GM12875 (cell line): ENCODE results near the gene RBM28.
A peak's percentile ranks its signal among the peaks of the same experiment; 100 is the strongest.

ENCODE experiments used
- H3K4me3 ChIP-seq: one replicate; pipeline ENCODE4 v1.5.1; 2011; ENCODE audit warnings: low read depth, low read length, control low read depth
- TF ChIP-seq, protein P1 (sequence below): IDR thresholded peaks from 2 replicates; pipeline ENCODE4 v1.5.1; 2011; ENCODE audit warnings: low read depth, mild to moderate bottlenecking, control low read depth, inconsistent platforms, low read length, moderate library complexity, borderline replicate concordance; ENCODE audit not compliant: insufficient read depth

RBM28 gene

DNA sequence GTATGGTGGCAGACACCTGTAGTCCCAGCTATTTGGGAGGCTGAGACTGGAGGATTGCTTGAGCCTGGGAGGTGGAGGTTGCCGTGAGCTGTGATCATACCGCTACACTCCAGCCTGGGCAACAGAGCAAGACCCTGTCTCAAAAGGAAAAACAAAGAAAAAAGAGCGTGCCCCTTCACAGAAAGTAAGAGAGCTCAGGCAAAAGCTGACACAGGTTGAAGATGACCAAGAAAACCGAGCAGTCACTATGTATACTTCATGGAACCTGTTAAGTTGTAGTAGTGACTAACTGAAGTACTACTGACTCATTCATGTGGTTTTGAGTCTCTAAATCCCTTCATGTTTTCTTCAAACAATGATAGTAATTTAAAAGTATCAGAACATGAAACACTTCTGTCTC lies 19.0 kb upstream of the RBM28 start:
- no peak overlapping the region for H3K4me3 ChIP-seq
- TF ChIP-seq, protein P1, sequence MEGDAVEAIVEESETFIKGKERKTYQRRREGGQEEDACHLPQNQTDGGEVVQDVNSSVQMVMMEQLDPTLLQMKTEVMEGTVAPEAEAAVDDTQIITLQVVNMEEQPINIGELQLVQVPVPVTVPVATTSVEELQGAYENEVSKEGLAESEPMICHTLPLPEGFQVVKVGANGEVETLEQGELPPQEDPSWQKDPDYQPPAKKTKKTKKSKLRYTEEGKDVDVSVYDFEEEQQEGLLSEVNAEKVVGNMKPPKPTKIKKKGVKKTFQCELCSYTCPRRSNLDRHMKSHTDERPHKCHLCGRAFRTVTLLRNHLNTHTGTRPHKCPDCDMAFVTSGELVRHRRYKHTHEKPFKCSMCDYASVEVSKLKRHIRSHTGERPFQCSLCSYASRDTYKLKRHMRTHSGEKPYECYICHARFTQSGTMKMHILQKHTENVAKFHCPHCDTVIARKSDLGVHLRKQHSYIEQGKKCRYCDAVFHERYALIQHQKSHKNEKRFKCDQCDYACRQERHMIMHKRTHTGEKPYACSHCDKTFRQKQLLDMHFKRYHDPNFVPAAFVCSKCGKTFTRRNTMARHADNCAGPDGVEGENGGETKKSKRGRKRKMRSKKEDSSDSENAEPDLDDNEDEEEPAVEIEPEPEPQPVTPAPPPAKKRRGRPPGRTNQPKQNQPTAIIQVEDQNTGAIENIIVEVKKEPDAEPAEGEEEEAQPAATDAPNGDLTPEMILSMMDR, result no peak

GRCh38 chr7:128361411-128362379 lies 18.0 kb upstream of the RBM28 start, which contains the start of gene PRRT4:
Gene PRRT4, minus strand, starts transcription at chr7:128361690.
- TF ChIP-seq, protein P1, result no peak
- peak within 1 kb of the TSS; percentile 11 for H3K4me3 ChIP-seq

- H3K4me3 ChIP-seq, result no peak overlapping the region
- TF ChIP-seq, protein P1, result no peak
Observed at GRCh38 chr7:128360359-128360678, 16.6 kb upstream of the RBM28 start.

- no peak overlapping the region for H3K4me3 ChIP-seq
- TF ChIP-seq, protein P1, result no peak
Observed at GRCh38 chr7:128359939-128360338, 16.2 kb upstream of the RBM28 start.

DNA sequence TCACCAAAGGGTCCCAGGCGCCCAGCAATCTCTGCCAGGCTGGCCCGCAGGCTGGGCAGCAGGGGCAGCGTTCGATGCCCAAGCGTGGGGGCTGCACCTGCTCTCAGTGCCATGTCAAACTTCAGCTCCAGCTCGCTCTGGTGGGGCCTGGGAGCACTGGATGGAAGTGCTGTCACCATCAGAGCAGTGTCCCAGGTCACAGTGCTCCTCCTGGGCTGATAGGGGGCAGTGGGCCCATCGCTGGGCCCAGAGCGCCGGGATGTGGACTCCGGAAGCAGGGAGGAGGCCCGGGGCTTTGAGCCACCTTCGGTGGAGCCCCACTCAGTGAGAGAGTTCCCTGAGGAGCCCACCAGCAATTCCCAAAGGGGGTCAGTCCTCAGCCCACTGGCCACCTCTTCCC lies 15.6 kb upstream of the RBM28 start:
- TF ChIP-seq, protein P1, result no peak
- no peak overlapping the region for H3K4me3 ChIP-seq

- TF ChIP-seq, protein P1, result no peak
- H3K4me3 ChIP-seq, result no peak overlapping the region
Observed at GRCh38 chr7:128358233-128358632, 14.5 kb upstream of the RBM28 start.

DNA sequence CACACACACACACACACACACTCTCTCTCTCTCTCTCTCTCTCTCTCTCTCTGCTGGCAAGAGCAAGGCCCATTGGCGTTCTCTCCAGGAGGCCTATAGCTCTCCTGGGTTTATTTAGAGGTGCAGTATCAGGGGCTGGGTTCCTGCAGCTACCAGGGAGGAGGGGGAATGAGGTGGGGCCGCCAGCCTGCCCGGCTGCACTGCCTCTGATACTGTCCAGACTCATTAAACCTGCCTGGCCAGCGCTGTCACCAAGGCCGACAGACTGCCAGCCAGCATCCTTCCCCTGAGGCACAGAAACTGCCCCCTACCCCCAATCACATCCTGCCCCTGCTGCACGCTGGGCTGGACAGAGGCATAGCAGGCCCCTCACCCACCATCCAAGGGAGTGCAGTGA lies 13.5 kb upstream of the RBM28 start:
- TF ChIP-seq, protein P1, result no peak
- no peak overlapping the region for H3K4me3 ChIP-seq
